T-helper 17 cell (primary cell): ENCODE results near the gene BICC1. TPM values are rescaled to one million over a fixed set of nuclear protein-coding genes. Genes with fewer than 3 reads are reported as not detected.
"Not testable (repeated sequence)": the region's sequence is repeated elsewhere in the genome, so short reads cannot be mapped to it uniquely, and the experiment has no call there.

Experiments used
- ATAC-seq: fragments of 150-1000 bp; cut with Tn5 transposase; 2 replicates; pipeline ENCODE4 v1.10.0; 2021; ENCODE audit warnings: mild to moderate bottlenecking, moderate library complexity
- DNase-seq, 3 donors: peaks; one replicate each; pipeline versions ENCODE4 v3.0.0 to v3.0.0-alpha.2; 2020 to 2021
- H3K9me3 ChIP-seq: one replicate; pipeline ENCODE4 v1.7.0; 2013; ENCODE audit warnings: low read length, mild to moderate bottlenecking; ENCODE audit not compliant: control insufficient read depth, poor library complexity, severe bottlenecking
- H3K27ac Mint-ChIP-seq: one replicate; pipeline ENCODE4 v1.8.0; 2022; ENCODE audit warnings: mild to moderate bottlenecking, moderate library complexity, mixed read lengths
- H3K27me3 Mint-ChIP-seq: one replicate; pipeline ENCODE4 v1.8.0; 2022; ENCODE audit warnings: mixed read lengths
- H3K36me3 Mint-ChIP-seq: one replicate; pipeline ENCODE4 v1.8.0; 2022; ENCODE audit warnings: low read depth, mixed read lengths
- H3K4me1 Mint-ChIP-seq: one replicate; pipeline ENCODE4 v1.8.0; 2022; ENCODE audit warnings: mild to moderate bottlenecking, mixed read lengths
- H3K4me3 Mint-ChIP-seq: one replicate; pipeline ENCODE4 v1.8.0; 2022; ENCODE audit warnings: mild to moderate bottlenecking, moderate library complexity, mixed read lengths
- total RNA-seq, 4 donors: library from RNA in 2 of 4; stranded (reverse) in 2 of 4; gene quantifications; one replicate each; pipeline ENCODE4 v1.2.3 and lab custom pipeline; 2022 to 2026

The BICC1 gene
- total RNA-seq, 2 donors from 2014 or later, result not detected

- H3K9me3 ChIP-seq, result no peaks in the 10 kb centered on the region
- peaks cover 2% of the 10 kb centered on the region for H3K4me1 Mint-ChIP-seq
Measured at GRCh38 chr10:58579011-58579655, 66.5 kb downstream of the BICC1 start.

GRCh38 chr10:58582045-58582444 is 69.4 kb downstream of the BICC1 start:
- H3K36me3 Mint-ChIP-seq, result no peaks in the 10 kb centered on the region
- H3K4me3 Mint-ChIP-seq, result no peak overlapping the region
- H3K27me3 Mint-ChIP-seq, result peaks cover 19% of the 10 kb centered on the region
- H3K4me1 Mint-ChIP-seq, result no peaks in the 10 kb centered on the region
- no peak overlapping the region for H3K27ac Mint-ChIP-seq
- DNase-seq (no peak), ATAC-seq (no peak)
- no peaks in the 10 kb centered on the region for H3K9me3 ChIP-seq

More at GRCh38 chr10:58579011-58579655, 66.5 kb downstream of the BICC1 start:
- Mint-ChIP-seq H3K27ac (no peak overlapping the region), H3K27me3 (peaks cover 13% of the 10 kb centered on the region), H3K4me3 (no peak overlapping the region), H3K36me3 (no peaks in the 10 kb centered on the region)
- ATAC-seq, result no peak
- no peak for DNase-seq

- H3K4me3 Mint-ChIP-seq, result no peak overlapping the region
- DNase-seq, result no peak
- no peak for ATAC-seq
- H3K27ac Mint-ChIP-seq, result no peak overlapping the region
- no peaks in the 10 kb centered on the region for H3K36me3 Mint-ChIP-seq
- H3K27me3 Mint-ChIP-seq, result peaks cover 33% of the 10 kb centered on the region
- no peaks in the 10 kb centered on the region for H3K9me3 ChIP-seq
- no peaks in the 10 kb centered on the region for H3K4me1 Mint-ChIP-seq
Measured at GRCh38 chr10:58585435-58585834, 72.8 kb downstream of the BICC1 start.

GRCh38 chr10:58586282-58587245 is 73.9 kb downstream of the BICC1 start:
- H3K27me3 Mint-ChIP-seq, result peaks cover 40% of the 10 kb centered on the region
- no peaks in the 10 kb centered on the region for H3K4me1 Mint-ChIP-seq
- H3K27ac Mint-ChIP-seq, result no peak overlapping the region
- ATAC-seq (no peak), DNase-seq (no peak)
- no peak overlapping the region for H3K4me3 Mint-ChIP-seq
- H3K9me3 ChIP-seq, result no peaks in the 10 kb centered on the region
- no peaks in the 10 kb centered on the region for H3K36me3 Mint-ChIP-seq

- peaks cover 40% of the 10 kb centered on the region for H3K27me3 Mint-ChIP-seq
- ATAC-seq, result no peak
- H3K9me3 ChIP-seq, result no peaks in the 10 kb centered on the region
- no peaks in the 10 kb centered on the region for H3K4me1 Mint-ChIP-seq
- H3K27ac Mint-ChIP-seq, result no peak overlapping the region
- no peak for DNase-seq
- H3K36me3 Mint-ChIP-seq, result no peaks in the 10 kb centered on the region
- no peak overlapping the region for H3K4me3 Mint-ChIP-seq
Measured at GRCh38 chr10:58587676-58588075, 75.0 kb downstream of the BICC1 start.

GRCh38 chr10:58588673-58589265 is 76.1 kb downstream of the BICC1 start:
- DNase-seq (no peak), ATAC-seq (no peak)
- no peaks in the 10 kb centered on the region for H3K4me1 Mint-ChIP-seq
- H3K27ac Mint-ChIP-seq, result no peak overlapping the region
- no peaks in the 10 kb centered on the region for H3K36me3 Mint-ChIP-seq
- peaks cover 40% of the 10 kb centered on the region for H3K27me3 Mint-ChIP-seq
- no peaks in the 10 kb centered on the region for H3K9me3 ChIP-seq
- H3K4me3 Mint-ChIP-seq, result no peak overlapping the region

GRCh38 chr10:58590152-58590840 is 77.6 kb downstream of the BICC1 start:
- no peak for ATAC-seq
- DNase-seq, result no peak
- Mint-ChIP-seq H3K27me3 (peaks cover 40% of the 10 kb centered on the region), H3K4me1 (no peaks in the 10 kb centered on the region), H3K27ac (no peak overlapping the region), H3K36me3 (no peaks in the 10 kb centered on the region), H3K4me3 (no peak overlapping the region)
- H3K9me3 ChIP-seq, result no peaks in the 10 kb centered on the region

- H3K4me1 Mint-ChIP-seq, result no peaks in the 10 kb centered on the region
- ATAC-seq (no peak), DNase-seq (no peak)
- no peaks in the 10 kb centered on the region for H3K9me3 ChIP-seq
- peaks cover 40% of the 10 kb centered on the region for H3K27me3 Mint-ChIP-seq
- H3K27ac Mint-ChIP-seq, result no peak overlapping the region
- no peak overlapping the region for H3K4me3 Mint-ChIP-seq
- H3K36me3 Mint-ChIP-seq, result no peaks in the 10 kb centered on the region
Measured at GRCh38 chr10:58590924-58591323, 78.3 kb downstream of the BICC1 start.

- ATAC-seq (no peak), DNase-seq (no peak)
- H3K4me1 Mint-ChIP-seq, result no peaks in the 10 kb centered on the region
- H3K27me3 Mint-ChIP-seq, result peaks cover 19% of the 10 kb centered on the region
- H3K36me3 Mint-ChIP-seq, result no peaks in the 10 kb centered on the region
- no peaks in the 10 kb centered on the region for H3K9me3 ChIP-seq
- no peak overlapping the region for H3K4me3 Mint-ChIP-seq
- H3K27ac Mint-ChIP-seq, result no peak overlapping the region
Measured at GRCh38 chr10:58593008-58593407, 80.3 kb downstream of the BICC1 start.

GRCh38 chr10:58597211-58597610 is 84.5 kb downstream of the BICC1 start:
- H3K27ac Mint-ChIP-seq, H3K36me3 Mint-ChIP-seq, DNase-seq, H3K4me1 Mint-ChIP-seq, ATAC-seq, H3K27me3 Mint-ChIP-seq, H3K4me3 Mint-ChIP-seq, H3K9me3 ChIP-seq: not testable (repeated sequence)

- Mint-ChIP-seq H3K36me3 (no peaks in the 10 kb centered on the region), H3K4me1 (no peaks in the 10 kb centered on the region), H3K4me3 (no peak overlapping the region), H3K27ac (no peak overlapping the region), H3K27me3 (no peaks in the 10 kb centered on the region)
- DNase-seq (no peak), ATAC-seq (no peak)
- no peaks in the 10 kb centered on the region for H3K9me3 ChIP-seq
Measured at GRCh38 chr10:58599927-58600553, 87.4 kb downstream of the BICC1 start.

- Mint-ChIP-seq H3K4me1 (no peaks in the 10 kb centered on the region), H3K4me3 (no peak overlapping the region), H3K36me3 (no peaks in the 10 kb centered on the region), H3K27me3 (no peaks in the 10 kb centered on the region), H3K27ac (no peak overlapping the region)
- H3K9me3 ChIP-seq, result no peaks in the 10 kb centered on the region
- DNase-seq (no peak), ATAC-seq (no peak)
Measured at GRCh38 chr10:58608351-58608750, 95.7 kb downstream of the BICC1 start.
